Neural progenitor cell (in vitro differentiated cells): ENCODE results near the gene PCDHB11.

Source experiments
- CTCF ChIP-seq: fragments of 200-600 bp; sonication (generic); IDR thresholded peaks from 2 replicates; pipeline ENCODE4 v1.5.1; 2017; ENCODE audit warnings: antibody characterized with exemption, mild to moderate bottlenecking
- EZH2phosphoT487 ChIP-seq: fragments of 200-600 bp; sonication (generic); IDR thresholded peaks from 2 replicates; pipeline ENCODE4 v1.6.1; 2017; ENCODE audit warnings: antibody characterized with exemption

GRCh38 chr5:141236516-141237313 is 37.3 kb downstream of the PCDHB11 start:
- TF ChIP-seq EZH2phosphoT487 (no peak), CTCF (no peak)
